Caco-2 (cell line): ENCODE data around the gene LSM7. TPM values are rescaled to one million over a fixed set of nuclear protein-coding genes. Genes with fewer than 3 reads are reported as not detected.

Experiments used
- BruUV-seq: library from RNA; stranded (reverse); fragments of 400-500 nt; replicated peaks from 2 replicates; lab custom pipeline; 2021; lab: Mats Ljungman, UMichigan
- CTCF ChIA-PET: fragments of 300-600 bp; sonication (Branson Sonifier 250); formaldehyde crosslinking; loops from one replicate; lab custom pipeline; 2022; ENCODE audit warnings: antibody characterized with exemption; lab: Charles Lee
- POLR2A ChIA-PET: fragments of 300-600 bp; sonication (Branson Sonifier 250); formaldehyde crosslinking; loops from one replicate; lab custom pipeline; 2022; ENCODE audit warnings: antibody characterized with exemption; lab: Charles Lee
- DNase-seq, 2 experiments: peaks; one replicate each; pipeline versions ENCODE4 v3.0.0 to v3.0.0-alpha.2; 2020 to 2022
- H3K27me3 ChIP-seq: replicated peaks from 2 replicates; pipeline ENCODE4 v1.6.0; 2011; ENCODE audit warnings: low read length; ENCODE audit not compliant: control insufficient read depth, insufficient read depth
- H3K36me3 ChIP-seq: 2 replicates; pipeline ENCODE4 v1.5.1; 2011; ENCODE audit warnings: low read length; ENCODE audit not compliant: control insufficient read depth, insufficient read depth
- H3K4me1 ChIP-seq: fragments of 250-450 bp; sonication (Bioruptor Pico); 2 replicates; pipeline ENCODE4 v1.5.1; 2020; ENCODE audit warnings: mild to moderate bottlenecking
- H3K4me3 ChIP-seq: 2 replicates; pipeline ENCODE4 v1.5.1; 2011; ENCODE audit warnings: low read depth, mild to moderate bottlenecking, control low read depth, low read length
- H3K9me3 ChIP-seq: fragments of 250-450 bp; sonication (Bioruptor Pico); 2 replicates; pipeline ENCODE4 v1.5.1; 2020; ENCODE audit warnings: mild to moderate bottlenecking, moderate library complexity
- H3K27ac Mint-ChIP-seq: one replicate; pipeline ENCODE4 v1.8.0; 2022; ENCODE audit warnings: mixed read lengths; ENCODE audit not compliant: unreplicated experiment
- H3K27me3 Mint-ChIP-seq: one replicate; pipeline ENCODE4 v1.8.0; 2022; ENCODE audit warnings: mixed read lengths; ENCODE audit not compliant: insufficient read depth, unreplicated experiment
- H3K36me3 Mint-ChIP-seq: one replicate; pipeline ENCODE4 v1.8.0; 2022; ENCODE audit warnings: mild to moderate bottlenecking, mixed read lengths; ENCODE audit not compliant: insufficient read depth, unreplicated experiment
- H3K4me1 Mint-ChIP-seq: one replicate; pipeline ENCODE4 v1.8.0; 2022; ENCODE audit warnings: low read depth, mixed read lengths; ENCODE audit not compliant: unreplicated experiment
- H3K4me3 Mint-ChIP-seq: one replicate; pipeline ENCODE4 v1.8.0; 2022; ENCODE audit warnings: mild to moderate bottlenecking, moderate library complexity, mixed read lengths; ENCODE audit not compliant: unreplicated experiment
- H3K9me3 Mint-ChIP-seq: one replicate; pipeline ENCODE4 v1.8.0; 2022; ENCODE audit warnings: mixed read lengths; ENCODE audit not compliant: unreplicated experiment
- intact Hi-C: fragments of 100-400 bp; cut with micrococcal nuclease; formaldehyde crosslinking; loops from one replicate; pipeline ENCODE4 v1.10.0; 2022; ENCODE audit not compliant: unreplicated experiment
- total RNA-seq: library from RNA; stranded (reverse); gene quantifications from 2 replicates; pipeline ENCODE4 v1.2.3, GENCODE V29; 2022
- TF ChIP-seq, protein P1 (sequence below), 2 experiments: fragments of 200-600 bp in 1 of 2; IDR thresholded peaks; 1 replicate in 1 of 2; 2 replicates in 1 of 2; pipeline versions ENCODE4 v1.5.1 to v1.8.0; 2011 to 2022; ENCODE audit warnings: antibody characterized with exemption in 1 of 2, control low read depth in 1 of 2, inconsistent platforms in 1 of 2, low read depth in 1 of 2, low read length in 1 of 2, mild to moderate bottlenecking in 1 of 2, moderate library complexity in 1 of 2; ENCODE audit not compliant: insufficient read depth in 1 of 2, severe bottlenecking in 1 of 2, unreplicated experiment in 1 of 2

LSM7 gene
- total RNA-seq, 1 experiment from 2014 or later: 141 TPM

DNA sequence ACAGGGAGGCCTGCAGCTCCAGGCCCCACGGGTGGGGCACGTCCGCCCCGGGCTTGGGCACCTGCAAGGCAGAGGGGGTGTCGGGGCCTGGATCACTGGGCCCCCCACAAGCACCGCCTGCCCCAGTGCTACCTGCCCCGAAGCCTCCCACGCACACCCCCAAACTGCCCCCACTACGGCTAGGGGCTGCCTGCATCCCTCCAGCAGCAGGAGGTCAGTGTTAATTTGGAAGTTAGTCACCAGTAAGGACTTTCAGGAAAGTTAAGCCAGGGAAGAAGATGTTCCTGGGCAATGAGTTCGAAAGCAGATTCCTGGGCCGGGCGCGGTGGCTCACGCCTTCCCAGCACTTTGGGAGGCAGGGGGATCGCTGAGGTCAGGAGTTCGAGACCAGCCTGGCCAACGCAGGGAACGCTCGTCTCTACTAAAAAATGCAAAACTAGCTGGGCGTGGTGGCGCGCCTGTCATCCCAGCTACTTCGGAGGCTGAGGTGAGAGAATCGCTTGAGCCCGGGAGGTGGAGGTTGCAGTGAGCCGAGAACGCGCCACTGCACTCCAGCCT, 51.9 kb downstream of the LSM7 start:
- Mint-ChIP-seq H3K36me3 (peaks cover 72% of the 10 kb centered on the region), H3K27me3 (no peaks in the 10 kb centered on the region), H3K4me3 (no peak overlapping the region), H3K27ac (no peak overlapping the region), H3K9me3 (no peaks in the 10 kb centered on the region), H3K4me1 (no peaks in the 10 kb centered on the region)
- CTCF ChIA-PET: no interaction called here
- H3K4me1 ChIP-seq: peaks cover 10% of the 10 kb centered on the region
- H3K4me3 ChIP-seq: no peak overlapping the region
- no peaks in the 10 kb centered on the region for H3K9me3 ChIP-seq
- no peak for DNase-seq
- no TSS peak for BruUV-seq
- TF ChIP-seq, protein P1, sequence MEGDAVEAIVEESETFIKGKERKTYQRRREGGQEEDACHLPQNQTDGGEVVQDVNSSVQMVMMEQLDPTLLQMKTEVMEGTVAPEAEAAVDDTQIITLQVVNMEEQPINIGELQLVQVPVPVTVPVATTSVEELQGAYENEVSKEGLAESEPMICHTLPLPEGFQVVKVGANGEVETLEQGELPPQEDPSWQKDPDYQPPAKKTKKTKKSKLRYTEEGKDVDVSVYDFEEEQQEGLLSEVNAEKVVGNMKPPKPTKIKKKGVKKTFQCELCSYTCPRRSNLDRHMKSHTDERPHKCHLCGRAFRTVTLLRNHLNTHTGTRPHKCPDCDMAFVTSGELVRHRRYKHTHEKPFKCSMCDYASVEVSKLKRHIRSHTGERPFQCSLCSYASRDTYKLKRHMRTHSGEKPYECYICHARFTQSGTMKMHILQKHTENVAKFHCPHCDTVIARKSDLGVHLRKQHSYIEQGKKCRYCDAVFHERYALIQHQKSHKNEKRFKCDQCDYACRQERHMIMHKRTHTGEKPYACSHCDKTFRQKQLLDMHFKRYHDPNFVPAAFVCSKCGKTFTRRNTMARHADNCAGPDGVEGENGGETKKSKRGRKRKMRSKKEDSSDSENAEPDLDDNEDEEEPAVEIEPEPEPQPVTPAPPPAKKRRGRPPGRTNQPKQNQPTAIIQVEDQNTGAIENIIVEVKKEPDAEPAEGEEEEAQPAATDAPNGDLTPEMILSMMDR (IDR thresholded peaks at IDR 0.05; ENCODE audit: insufficient read depth in 1 of 2, low read depth in 1 of 2, low read length in 1 of 2, severe bottlenecking in 1 of 2, unreplicated experiment in 1 of 2): no peak
- POLR2A ChIA-PET: no interaction called here
- H3K27me3 ChIP-seq: no peaks in the 10 kb centered on the region
- H3K36me3 ChIP-seq: peaks cover 5% of the 10 kb centered on the region
- intact Hi-C loops: loop anchor here (5.0 kb wide), 1 partner anchor 111 kb away; no protein-coding TSS in a partner anchor

DNA sequence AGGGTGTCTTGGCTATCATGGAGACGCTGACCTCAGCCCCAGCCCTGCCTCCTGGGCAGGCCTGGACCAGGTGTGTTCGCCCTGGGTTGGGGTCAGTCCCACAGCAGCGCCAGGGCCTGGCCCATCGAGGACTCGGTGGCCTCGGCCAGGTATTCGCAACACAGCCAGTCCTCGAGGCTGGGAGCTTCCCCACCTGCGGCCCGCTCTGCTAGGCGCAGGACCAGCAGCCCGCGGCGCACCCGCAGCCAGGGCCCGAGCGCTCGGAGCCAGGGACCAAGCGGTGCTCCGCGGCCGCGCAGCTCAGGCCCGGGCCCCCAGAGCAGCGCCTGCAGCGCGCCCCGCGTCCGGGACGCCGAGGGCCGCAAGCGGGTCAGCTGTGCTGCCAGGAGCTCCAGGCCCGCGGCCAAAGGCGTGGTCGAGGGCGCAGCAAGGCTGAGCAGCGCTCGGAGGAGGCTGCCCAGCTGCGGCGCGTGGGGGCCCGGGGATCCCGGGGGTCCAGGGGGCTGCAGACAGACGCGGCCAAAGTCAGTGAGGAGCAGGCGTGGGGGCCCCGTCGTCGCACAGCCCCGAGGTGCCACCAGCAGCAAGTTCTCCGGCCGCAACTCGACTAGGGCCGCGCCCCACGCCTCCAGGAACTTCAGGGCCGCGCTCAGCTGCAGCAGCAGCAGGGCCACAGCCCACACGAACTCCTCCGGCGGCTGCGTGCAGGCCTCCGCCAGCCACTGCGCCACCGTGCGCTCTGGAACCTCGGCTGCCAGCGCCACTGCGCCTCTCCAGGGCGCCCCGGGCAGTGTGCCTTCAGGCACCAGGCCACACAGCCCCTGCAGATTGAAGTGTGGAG, 52.6 kb downstream of the LSM7 start:
- no peaks in the 10 kb centered on the region for H3K9me3 Mint-ChIP-seq
- H3K4me1 Mint-ChIP-seq: no peaks in the 10 kb centered on the region
- TF ChIP-seq, protein P1 (IDR thresholded peaks at IDR 0.05; ENCODE audit: insufficient read depth in 1 of 2, low read depth in 1 of 2, low read length in 1 of 2, severe bottlenecking in 1 of 2, unreplicated experiment in 1 of 2): no peak
- Histone ChIP-seq H3K4me3 (no peak overlapping the region), H3K27me3 (no peaks in the 10 kb centered on the region), H3K36me3 (peaks cover 5% of the 10 kb centered on the region), H3K4me1 (peaks cover 14% of the 10 kb centered on the region), H3K9me3 (no peaks in the 10 kb centered on the region)
- peaks cover 79% of the 10 kb centered on the region for H3K36me3 Mint-ChIP-seq
- peak overlapping the region; percentile 85 for H3K27ac Mint-ChIP-seq
- BruUV-seq: no TSS peak
- intact Hi-C loops: loop anchor here (5.0 kb wide), 1 partner anchor 111 kb away; no protein-coding TSS in a partner anchor
- POLR2A ChIA-PET: no interaction called here
- DNase-seq: no peak
- CTCF ChIA-PET: no interaction called here
- no peaks in the 10 kb centered on the region for H3K27me3 Mint-ChIP-seq
- no peak overlapping the region for H3K4me3 Mint-ChIP-seq

DNA sequence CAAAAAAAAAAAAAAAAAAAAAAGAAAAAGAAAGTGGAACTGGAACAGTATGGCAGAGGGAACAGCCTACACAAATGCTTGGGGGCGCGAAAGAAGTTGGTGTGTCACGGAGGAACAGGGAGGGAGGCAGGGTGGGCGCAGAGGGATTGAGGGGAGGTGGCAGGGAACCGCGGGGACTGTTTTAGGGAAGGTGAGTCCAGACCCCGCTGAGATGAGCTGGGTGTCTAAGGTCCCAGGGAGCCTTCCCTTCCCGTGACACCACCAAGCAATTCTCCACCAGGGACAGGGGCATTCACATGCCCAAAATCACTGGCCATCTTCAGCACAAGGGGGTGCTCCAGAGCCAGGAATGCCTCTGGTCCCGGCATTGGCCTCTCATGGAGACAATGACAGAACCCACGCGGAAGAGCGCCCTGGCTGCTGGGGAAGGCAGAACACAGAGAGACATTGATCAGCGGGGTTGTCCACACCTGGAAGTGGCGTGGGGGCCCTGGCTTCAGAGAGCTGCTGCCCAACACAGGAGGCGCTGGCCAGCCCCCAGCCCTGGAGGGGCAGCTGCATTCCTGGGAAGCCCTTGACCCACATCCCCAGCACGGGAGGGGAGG, 53.4 kb downstream of the LSM7 start:
- Histone ChIP-seq H3K27me3 (no peaks in the 10 kb centered on the region), H3K36me3 (peaks cover 5% of the 10 kb centered on the region), H3K4me3 (no peak overlapping the region), H3K4me1 (peaks cover 14% of the 10 kb centered on the region), H3K9me3 (no peaks in the 10 kb centered on the region)
- TF ChIP-seq, protein P1 (IDR thresholded peaks at IDR 0.05; ENCODE audit: insufficient read depth in 1 of 2, low read depth in 1 of 2, low read length in 1 of 2, severe bottlenecking in 1 of 2, unreplicated experiment in 1 of 2): peak; percentile 61 to 73
- POLR2A ChIA-PET: interaction anchor here (0.6 kb wide), 3 partner anchors 20 to 153 kb away, joined by 4 to 5 read pairs (median 4); no protein-coding TSS in a partner anchor
- intact Hi-C loops: loop anchor here (5.0 kb wide), 1 partner anchor 112 kb away; no protein-coding TSS in a partner anchor
- Mint-ChIP-seq H3K36me3 (peaks cover 87% of the 10 kb centered on the region), H3K4me3 (no peak overlapping the region), H3K27ac (peak overlapping the region; percentile 85), H3K27me3 (no peaks in the 10 kb centered on the region), H3K9me3 (no peaks in the 10 kb centered on the region), H3K4me1 (no peaks in the 10 kb centered on the region)
- BruUV-seq: no TSS peak
- peak; percentile 79 to 83 for DNase-seq
- CTCF ChIA-PET: interaction anchor here (0.6 to 0.7 kb wide), 2 partner anchors 14 to 34 kb away, joined by 3 to 8 read pairs; no protein-coding TSS in a partner anchor
